Natural killer cell (primary cell): ENCODE data around the gene ACVR2A. TPM values are rescaled to one million over a fixed set of nuclear protein-coding genes. Genes with fewer than 3 reads are reported as not detected.

ENCODE experiments used
- ATAC-seq, 3 donors: fragments of 150-1000 bp in 2 of 3; fragments of 200-7000 bp in 1 of 3; cut with Tn5 transposase; 1 replicate in 1 of 3; 2 replicates in 2 of 3; pipeline ENCODE4 v1.10.0; 2021; ENCODE audit warnings: mild to moderate bottlenecking in 2 of 3, moderate library complexity in 2 of 3
- DNase-seq, 2 donors: peaks; one replicate each; pipeline versions ENCODE4 v3.0.0 to v3.0.0-alpha.2; 2013 to 2021; ENCODE audit warnings: mixed read lengths in 1 of 2
- H3K27ac ChIP-seq: one replicate; pipeline ENCODE4 v1.5.1; 2013; ENCODE audit warnings: mild to moderate bottlenecking, low read length
- H3K27me3 ChIP-seq: one replicate; pipeline ENCODE4 v1.6.1; 2013; ENCODE audit warnings: low read length; ENCODE audit not compliant: control insufficient read depth, insufficient read depth
- H3K36me3 ChIP-seq: one replicate; pipeline ENCODE4 v1.6.1; 2013; ENCODE audit warnings: low read length; ENCODE audit not compliant: control insufficient read depth, insufficient read depth
- H3K4me1 ChIP-seq: one replicate; pipeline ENCODE4 v1.6.1; 2013; ENCODE audit warnings: low read length; ENCODE audit not compliant: control insufficient read depth, insufficient read depth
- H3K4me3 ChIP-seq: one replicate; pipeline ENCODE4 v1.5.1; 2013; ENCODE audit warnings: low read length
- H3K9me3 ChIP-seq: one replicate; pipeline ENCODE4 v1.6.1; 2013; ENCODE audit warnings: low read length; ENCODE audit not compliant: control insufficient read depth, insufficient read depth
- H3K27ac Mint-ChIP-seq, 2 donors: one replicate each; pipeline ENCODE4 v1.8.0; 2022; ENCODE audit warnings: mild to moderate bottlenecking in 2 of 2, mixed read lengths in 2 of 2, moderate library complexity in 1 of 2
- H3K27me3 Mint-ChIP-seq, 2 donors: one replicate each; pipeline ENCODE4 v1.8.0; 2022; ENCODE audit warnings: low read depth in 2 of 2, mixed read lengths in 2 of 2
- H3K36me3 Mint-ChIP-seq: one replicate; pipeline ENCODE4 v1.8.0; 2022; ENCODE audit warnings: mixed read lengths
- H3K4me1 Mint-ChIP-seq, 2 donors: one replicate each; pipeline ENCODE4 v1.8.0; 2022; ENCODE audit warnings: mixed read lengths in 2 of 2
- H3K4me3 Mint-ChIP-seq: one replicate; pipeline ENCODE4 v1.8.0; 2022; ENCODE audit warnings: mild to moderate bottlenecking, moderate library complexity, mixed read lengths
- H3K9me3 Mint-ChIP-seq, 2 donors: one replicate each; pipeline ENCODE4 v1.8.0; 2022; ENCODE audit warnings: mixed read lengths in 2 of 2
- WGBS: methylation state at CpG from one replicate; pipeline ENCODE4 v1.1.7; 2013; ENCODE audit warnings: missing lambda C conversion rate; ENCODE audit not compliant: insufficient coverage; 5-methylcytosine and 5-hydroxymethylcytosine counted together
- intact Hi-C: fragments of 100-400 bp; cut with micrococcal nuclease; formaldehyde crosslinking; loops from one replicate; pipeline ENCODE4 v1.14.2; 2022
- total RNA-seq, 4 donors: library from RNA; stranded (reverse); fragments of 120-200 nt in 1 of 4; gene quantifications; one replicate each; pipeline versions ENCODE4 v1.2.3 to v1.2.4, GENCODE V29; 2013 to 2022
- TF ChIP-seq, protein P1 (sequence below): fragments of 200-600 bp; IDR thresholded peaks from one replicate; pipeline ENCODE4 v1.8.0; 2022; ENCODE audit warnings: antibody characterized with exemption

The ACVR2A gene
- total RNA-seq, 3 donors from 2014 or later (not counting 1 experiment from before 2014, with no cell fraction given) = 14.7 to 16.7 (median 16.2) TPM

GRCh38 chr2:147937744-147938349, 93.0 kb downstream of the ACVR2A start:
- Mint-ChIP-seq H3K36me3 (peaks cover 14% of the 10 kb centered on the region), H3K9me3 (no peaks in the 10 kb centered on the region), H3K27me3 (no peaks in the 10 kb centered on the region), H3K4me3 (no peak overlapping the region), H3K27ac (no peak overlapping the region), H3K4me1 (no peaks in the 10 kb centered on the region)
- Histone ChIP-seq H3K36me3 (peaks cover 58% of the 10 kb centered on the region), H3K27ac (no peak overlapping the region), H3K9me3 (no peaks in the 10 kb centered on the region), H3K4me3 (no peak overlapping the region), H3K27me3 (no peaks in the 10 kb centered on the region), H3K4me1 (no peaks in the 10 kb centered on the region)
- 100% methylated on average over 1 of the region's 3 CpGs for WGBS
- TF ChIP-seq, protein P1, sequence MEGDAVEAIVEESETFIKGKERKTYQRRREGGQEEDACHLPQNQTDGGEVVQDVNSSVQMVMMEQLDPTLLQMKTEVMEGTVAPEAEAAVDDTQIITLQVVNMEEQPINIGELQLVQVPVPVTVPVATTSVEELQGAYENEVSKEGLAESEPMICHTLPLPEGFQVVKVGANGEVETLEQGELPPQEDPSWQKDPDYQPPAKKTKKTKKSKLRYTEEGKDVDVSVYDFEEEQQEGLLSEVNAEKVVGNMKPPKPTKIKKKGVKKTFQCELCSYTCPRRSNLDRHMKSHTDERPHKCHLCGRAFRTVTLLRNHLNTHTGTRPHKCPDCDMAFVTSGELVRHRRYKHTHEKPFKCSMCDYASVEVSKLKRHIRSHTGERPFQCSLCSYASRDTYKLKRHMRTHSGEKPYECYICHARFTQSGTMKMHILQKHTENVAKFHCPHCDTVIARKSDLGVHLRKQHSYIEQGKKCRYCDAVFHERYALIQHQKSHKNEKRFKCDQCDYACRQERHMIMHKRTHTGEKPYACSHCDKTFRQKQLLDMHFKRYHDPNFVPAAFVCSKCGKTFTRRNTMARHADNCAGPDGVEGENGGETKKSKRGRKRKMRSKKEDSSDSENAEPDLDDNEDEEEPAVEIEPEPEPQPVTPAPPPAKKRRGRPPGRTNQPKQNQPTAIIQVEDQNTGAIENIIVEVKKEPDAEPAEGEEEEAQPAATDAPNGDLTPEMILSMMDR = peak; percentile 99
- DNase-seq (peak in 1 of 2 donors; percentile 60), ATAC-seq (peak in 2 of 3 donors; percentile 71 to 74)
- intact Hi-C loops = loop anchor here (1.0 to 5.0 kb wide), 3 partner anchors 571 to 1624 kb away; no protein-coding TSS in a partner anchor

GRCh38 chr2:147939313-147939712, 94.5 kb downstream of the ACVR2A start:
- no peak overlapping the region for H3K27ac ChIP-seq
- Mint-ChIP-seq H3K4me3 (no peak overlapping the region), H3K4me1 (no peaks in the 10 kb centered on the region), H3K27me3 (no peaks in the 10 kb centered on the region), H3K36me3 (peaks cover 14% of the 10 kb centered on the region), H3K9me3 (no peaks in the 10 kb centered on the region), H3K27ac (no peak overlapping the region)
- no peaks in the 10 kb centered on the region for H3K27me3 ChIP-seq
- no peak overlapping the region for H3K4me3 ChIP-seq
- H3K36me3 ChIP-seq = peaks cover 60% of the 10 kb centered on the region
- no peaks in the 10 kb centered on the region for H3K4me1 ChIP-seq
- TF ChIP-seq, protein P1 = no peak
- WGBS = no CpG with 5 or more reads among the region's 1 CpG
- ATAC-seq (no peak), DNase-seq (no peak)
- H3K9me3 ChIP-seq = no peaks in the 10 kb centered on the region
- intact Hi-C loops = loop anchor here (5.0 kb wide), 1 partner anchor 1623 kb away; no protein-coding TSS in a partner anchor

DNA sequence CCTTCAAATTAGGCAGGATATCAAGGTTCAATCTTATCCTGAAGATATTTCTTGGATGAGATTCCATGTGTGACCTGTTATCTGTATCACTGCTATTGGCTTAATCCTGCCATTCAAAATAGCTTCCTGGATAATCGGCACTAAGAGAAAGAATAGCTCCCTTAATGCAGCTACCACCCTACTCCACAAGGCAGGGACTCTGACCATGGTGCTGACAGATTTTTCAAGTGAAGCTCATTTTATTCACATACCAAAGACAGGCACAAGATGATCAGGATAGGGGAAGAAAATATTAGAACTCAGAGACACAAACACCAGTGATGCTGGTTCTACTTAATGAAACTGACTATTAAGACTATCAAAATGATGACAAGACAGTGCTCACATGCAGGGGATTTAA, 100.8 kb downstream of the ACVR2A start:
- Mint-ChIP-seq H3K9me3 (no peaks in the 10 kb centered on the region), H3K36me3 (peaks cover 14% of the 10 kb centered on the region), H3K27ac (no peak overlapping the region), H3K4me3 (no peak overlapping the region), H3K4me1 (no peaks in the 10 kb centered on the region), H3K27me3 (no peaks in the 10 kb centered on the region)
- no peaks in the 10 kb centered on the region for H3K9me3 ChIP-seq
- no peaks in the 10 kb centered on the region for H3K4me1 ChIP-seq
- WGBS = 100% methylated on average over 1 of the region's 1 CpG
- peaks cover 24% of the 10 kb centered on the region for H3K36me3 ChIP-seq
- TF ChIP-seq, protein P1 = no peak
- no peak overlapping the region for H3K4me3 ChIP-seq
- DNase-seq = no peak
- H3K27ac ChIP-seq = no peak overlapping the region
- no peak for ATAC-seq
- intact Hi-C loops = no loop called here
- H3K27me3 ChIP-seq = no peaks in the 10 kb centered on the region

- H3K27me3 ChIP-seq = no peaks in the 10 kb centered on the region
- Mint-ChIP-seq H3K27ac (no peak overlapping the region), H3K36me3 (peaks cover 16% of the 10 kb centered on the region), H3K4me3 (no peak overlapping the region), H3K9me3 (no peaks in the 10 kb centered on the region), H3K4me1 (no peaks in the 10 kb centered on the region), H3K27me3 (no peaks in the 10 kb centered on the region)
- H3K4me3 ChIP-seq = no peak overlapping the region
- intact Hi-C loops = no loop called here
- TF ChIP-seq, protein P1 = no peak
- H3K9me3 ChIP-seq = no peaks in the 10 kb centered on the region
- no peak for DNase-seq
- peaks cover 24% of the 10 kb centered on the region for H3K36me3 ChIP-seq
- no peaks in the 10 kb centered on the region for H3K4me1 ChIP-seq
- no peak overlapping the region for H3K27ac ChIP-seq
- ATAC-seq = no peak
Observed at GRCh38 chr2:147952118-147952517, 107.3 kb downstream of the ACVR2A start.
